ENCODE results near the gene DNAH2. TPM values are rescaled to one million over a fixed set of nuclear protein-coding genes. Genes with fewer than 3 reads are reported as not detected.

The DNAH2 gene
- total and polyA plus RNA-seq, 7 donors, result under 0.01 to 0.36 (median 0.30) TPM; not detected in 3

DNA sequence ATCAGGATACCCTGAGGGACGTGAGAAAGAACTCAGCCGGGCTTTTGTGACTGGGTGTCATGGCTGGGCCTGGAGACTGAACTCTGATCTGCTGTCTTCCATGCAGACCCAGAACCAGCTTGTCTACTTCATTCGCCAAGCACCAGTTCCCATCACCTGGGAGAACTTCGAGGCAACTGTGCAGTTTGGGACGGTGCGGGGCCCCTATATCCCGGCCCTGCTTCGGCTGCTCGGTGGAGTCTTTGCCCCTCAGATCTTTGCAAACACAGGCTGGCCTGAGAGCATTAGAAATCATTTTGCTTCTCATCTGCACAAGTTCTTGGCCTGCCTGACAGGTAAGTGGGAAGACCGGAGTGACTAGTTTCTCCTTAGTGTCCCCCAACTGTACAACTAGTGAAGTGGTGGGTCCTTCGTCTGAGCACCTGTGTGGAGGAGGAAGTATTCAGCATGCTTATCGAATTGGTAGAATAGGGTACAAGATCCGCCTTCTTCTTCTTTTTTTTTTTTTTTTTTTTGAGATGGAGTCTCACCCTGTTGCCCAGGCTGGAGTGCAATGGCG is 15.5 kb downstream of the DNAH2 start:
- Histone ChIP-seq H3K36me3 (no peaks in the 10 kb centered on the region), H3K9me3 (no peaks in the 10 kb centered on the region), H3K4me3 (no peak overlapping the region), H3K27ac (no peak overlapping the region), H3K4me1 (no peaks in the 10 kb centered on the region), H3K27me3 (no peaks in the 10 kb centered on the region)
- TF ChIP-seq POLR2A (IDR thresholded peaks at IDR 0.05) (no peak), EP300 (IDR thresholded peaks at IDR 0.05) (no peak), POLR2AphosphoS5 (IDR thresholded peaks at IDR 0.05) (no peak)
- TF ChIP-seq, protein P1, sequence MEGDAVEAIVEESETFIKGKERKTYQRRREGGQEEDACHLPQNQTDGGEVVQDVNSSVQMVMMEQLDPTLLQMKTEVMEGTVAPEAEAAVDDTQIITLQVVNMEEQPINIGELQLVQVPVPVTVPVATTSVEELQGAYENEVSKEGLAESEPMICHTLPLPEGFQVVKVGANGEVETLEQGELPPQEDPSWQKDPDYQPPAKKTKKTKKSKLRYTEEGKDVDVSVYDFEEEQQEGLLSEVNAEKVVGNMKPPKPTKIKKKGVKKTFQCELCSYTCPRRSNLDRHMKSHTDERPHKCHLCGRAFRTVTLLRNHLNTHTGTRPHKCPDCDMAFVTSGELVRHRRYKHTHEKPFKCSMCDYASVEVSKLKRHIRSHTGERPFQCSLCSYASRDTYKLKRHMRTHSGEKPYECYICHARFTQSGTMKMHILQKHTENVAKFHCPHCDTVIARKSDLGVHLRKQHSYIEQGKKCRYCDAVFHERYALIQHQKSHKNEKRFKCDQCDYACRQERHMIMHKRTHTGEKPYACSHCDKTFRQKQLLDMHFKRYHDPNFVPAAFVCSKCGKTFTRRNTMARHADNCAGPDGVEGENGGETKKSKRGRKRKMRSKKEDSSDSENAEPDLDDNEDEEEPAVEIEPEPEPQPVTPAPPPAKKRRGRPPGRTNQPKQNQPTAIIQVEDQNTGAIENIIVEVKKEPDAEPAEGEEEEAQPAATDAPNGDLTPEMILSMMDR (IDR thresholded peaks at IDR 0.05), result no peak
- intact Hi-C loops (cut with DNase I), result no loop called here
- peak; percentile 20 for DNase-seq
- WGBS, 2 donors, result 86 to 91% methylated on average over 14 of the region's 14 CpGs

DNA sequence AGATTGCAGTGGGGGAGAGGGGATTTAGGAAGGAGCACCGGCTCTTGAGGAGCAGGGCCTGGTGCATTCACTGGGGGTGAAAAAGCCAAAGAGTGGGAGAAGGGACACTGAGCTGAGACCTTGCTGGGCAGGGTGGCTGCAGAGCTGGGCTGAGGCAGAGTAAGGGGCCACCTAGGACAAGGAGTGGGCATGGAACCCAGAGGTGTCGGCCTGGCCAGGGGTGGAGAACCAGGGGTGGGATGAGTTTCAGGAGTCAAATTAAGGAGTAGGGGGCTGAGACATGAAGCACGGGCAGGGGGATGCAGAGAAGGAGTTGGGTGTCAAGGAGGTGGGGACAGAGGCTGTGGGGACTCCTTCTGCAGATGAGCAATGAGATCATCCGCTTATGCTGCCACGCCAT is 20.1 kb downstream of the DNAH2 start:
- intact Hi-C loops (cut with DNase I), result no loop called here

DNA sequence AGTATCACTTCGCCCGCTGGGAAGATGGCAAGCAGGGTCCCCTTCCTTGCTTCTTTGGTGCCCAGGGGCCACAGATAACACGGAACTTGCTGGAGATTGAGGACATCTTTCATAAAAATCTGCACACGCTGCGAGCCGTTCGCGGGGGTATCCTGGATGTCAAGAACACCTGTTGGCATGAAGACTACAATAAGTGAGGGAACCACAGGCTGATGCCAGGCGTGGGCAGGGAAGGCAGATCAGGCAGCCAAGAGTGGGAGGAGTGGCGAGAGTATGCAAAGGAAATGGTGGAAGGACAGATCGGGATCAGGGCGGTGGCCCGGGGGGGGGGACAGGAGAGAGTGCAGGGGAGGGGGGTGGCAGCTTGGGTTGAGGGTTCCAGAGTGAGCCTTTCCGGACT is 22.2 kb downstream of the DNAH2 start:
- Histone ChIP-seq H3K4me3 (no peak overlapping the region), H3K36me3 (no peaks in the 10 kb centered on the region), H3K9me3 (no peaks in the 10 kb centered on the region), H3K27ac (no peak overlapping the region), H3K27me3 (peaks cover 0 to 6% (median 0%) of the 10 kb centered on the region in 3 donors), H3K4me1 (no peaks in the 10 kb centered on the region)
- no peak for DNase-seq
- 43 to 71% methylated on average over 14 of the region's 14 CpGs for WGBS, 2 donors
- no peak for TF ChIP-seq POLR2A (IDR thresholded peaks at IDR 0.05)
- no peak for TF ChIP-seq EP300 (IDR thresholded peaks at IDR 0.05)
- TF ChIP-seq, protein P1 (IDR thresholded peaks at IDR 0.05), result no peak
- TF ChIP-seq POLR2AphosphoS5 (IDR thresholded peaks at IDR 0.05), result no peak
- intact Hi-C loops (cut with DNase I), result loop anchor here (10.0 kb wide), 2 partner anchors 85 to 245 kb away; no protein-coding TSS in a partner anchor

More for the DNA sequence above, 20.1 kb downstream of the DNAH2 start:
- TF ChIP-seq POLR2A (IDR thresholded peaks at IDR 0.05), result no peak
- no peak for TF ChIP-seq POLR2AphosphoS5 (IDR thresholded peaks at IDR 0.05)
- TF ChIP-seq, protein P1 (IDR thresholded peaks at IDR 0.05), result no peak
- TF ChIP-seq EP300 (IDR thresholded peaks at IDR 0.05), result no peak
- Histone ChIP-seq H3K36me3 (no peaks in the 10 kb centered on the region), H3K9me3 (no peaks in the 10 kb centered on the region), H3K4me1 (no peaks in the 10 kb centered on the region), H3K27ac (no peak overlapping the region), H3K27me3 (peaks cover 0 to 6% (median 0%) of the 10 kb centered on the region in 3 donors), H3K4me3 (no peak overlapping the region)
- 83 to 85% methylated on average over 5 of the region's 5 CpGs for WGBS, 2 donors
- peak; percentile 25 for DNase-seq

DNA sequence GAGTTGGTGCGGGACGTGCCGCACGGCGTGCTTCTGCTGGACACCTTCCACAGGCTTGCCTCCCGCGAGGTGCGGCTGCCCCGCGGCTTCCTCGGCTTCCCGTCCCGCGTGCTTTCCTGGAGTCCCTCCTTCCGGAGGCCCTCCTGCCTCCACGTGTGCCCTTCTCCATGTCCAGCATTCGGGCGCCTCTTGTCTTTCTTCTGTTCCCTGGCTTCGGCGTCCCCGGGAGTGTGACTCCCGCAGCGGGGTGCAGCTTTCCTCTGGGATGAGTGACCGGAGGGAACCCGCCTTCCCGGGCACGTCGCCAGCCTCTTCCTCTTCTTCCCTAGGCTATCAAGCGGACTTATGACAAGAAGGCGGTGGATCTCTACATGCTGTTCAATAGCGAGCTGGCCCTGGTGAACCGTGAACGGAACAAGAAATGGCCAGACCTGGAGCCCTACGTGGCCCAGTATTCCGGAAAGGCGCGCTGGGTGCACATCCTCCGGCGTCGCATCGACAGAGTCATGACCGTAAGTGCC is 23.0 kb downstream of the DNAH2 start:
- Histone ChIP-seq H3K27me3 (peaks cover 0 to 6% (median 0%) of the 10 kb centered on the region in 3 donors), H3K4me1 (no peaks in the 10 kb centered on the region), H3K9me3 (no peaks in the 10 kb centered on the region), H3K4me3 (no peak overlapping the region), H3K27ac (no peak overlapping the region), H3K36me3 (no peaks in the 10 kb centered on the region)
- DNase-seq, result no peak
- intact Hi-C loops (cut with DNase I), result loop anchor here (10.0 kb wide), 2 partner anchors 84 to 244 kb away; no protein-coding TSS in a partner anchor
- WGBS, 2 donors, result 65 to 85% methylated on average over 42 of the region's 42 CpGs
- TF ChIP-seq POLR2A (IDR thresholded peaks at IDR 0.05), result no peak
- TF ChIP-seq, protein P1 (IDR thresholded peaks at IDR 0.05), result no peak
- TF ChIP-seq EP300 (IDR thresholded peaks at IDR 0.05), result no peak
- TF ChIP-seq POLR2AphosphoS5 (IDR thresholded peaks at IDR 0.05), result no peak

Measured in sigmoid colon (tissue), 7 donors.